Measurements from ENCODE around the gene SLC35E2B. TPM values are rescaled to one million over a fixed set of nuclear protein-coding genes. Genes with fewer than 3 reads are reported as not detected.

SLC35E2B gene
- total RNA-seq, 2 experiments from 2014 or later = 21.9 to 23.8 TPM

GRCh38 chr1:1623631-1624442, 68.8 kb downstream of the SLC35E2B start:
- TF ChIP-seq CTCF (IDR thresholded peaks at IDR 0.05) = no peak
- Mint-ChIP-seq H3K9me3 (no peaks in the 10 kb centered on the region), H3K4me1 (ENCODE audit: low read depth) (peaks cover 5% of the 10 kb centered on the region), H3K27me3 (no peaks in the 10 kb centered on the region), H3K27ac (no peak overlapping the region), H3K4me3 (no peak overlapping the region), H3K36me3 (ENCODE audit: low read depth) (no peaks in the 10 kb centered on the region)
- intact Hi-C loops (cut with micrococcal nuclease) = no loop called here
- DNase-seq = peak; percentile 2
- ChIA-PET CTCF (no interaction called here), POLR2A (interaction anchor here (1.1 kb wide), 1 partner anchor 238 kb away, joined by 3 read pairs; no protein-coding TSS in a partner anchor)
- no peak for ATAC-seq

- ChIA-PET CTCF (no interaction called here), POLR2A (interaction anchor here (1.1 kb wide), 1 partner anchor 237 kb away, joined by 3 read pairs; no protein-coding TSS in a partner anchor)
- intact Hi-C loops (cut with micrococcal nuclease) = no loop called here
- no peaks in the 10 kb centered on the region for H3K9me3 Mint-ChIP-seq
- H3K4me3 Mint-ChIP-seq = no peak overlapping the region
- DNase-seq (peak; percentile 0), ATAC-seq (no peak)
- no peak overlapping the region for H3K27ac Mint-ChIP-seq
- TF ChIP-seq CTCF (IDR thresholded peaks at IDR 0.05) = no peak
- peaks cover 5% of the 10 kb centered on the region for H3K4me1 Mint-ChIP-seq (ENCODE audit: low read depth)
- no peaks in the 10 kb centered on the region for H3K36me3 Mint-ChIP-seq (ENCODE audit: low read depth)
- no peaks in the 10 kb centered on the region for H3K27me3 Mint-ChIP-seq
These were observed 69.4 kb downstream of the SLC35E2B start for GRCh38 chr1:1623181-1623630.

DNA sequence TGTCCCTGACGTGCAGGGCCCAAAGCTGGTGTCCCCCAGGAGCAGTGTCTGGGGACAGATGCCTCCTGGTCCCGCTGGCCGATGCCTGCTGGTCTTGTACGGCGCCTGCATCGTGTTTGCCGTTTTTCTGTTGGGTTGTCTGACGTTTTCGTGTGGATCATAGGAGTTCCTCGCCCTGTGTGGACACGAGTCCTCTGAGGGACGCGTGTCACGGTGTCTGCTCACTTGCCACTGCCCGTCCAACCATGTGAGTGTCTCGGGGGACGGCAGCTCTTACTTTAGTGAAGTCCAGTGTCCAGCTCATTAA, 69.9 kb downstream of the SLC35E2B start:
- no peak for DNase-seq
- CTCF ChIA-PET = no interaction called here

GRCh38 chr1:1622010-1622787, 70.4 kb downstream of the SLC35E2B start:
- ATAC-seq (no peak), DNase-seq (peak; percentile 3)
- intact Hi-C loops (cut with micrococcal nuclease) = no loop called here
- CTCF ChIA-PET = no interaction called here
- no peak overlapping the region for H3K27ac Mint-ChIP-seq
- TF ChIP-seq CTCF (IDR thresholded peaks at IDR 0.05) = no peak
- POLR2A ChIA-PET = no interaction called here
- no peaks in the 10 kb centered on the region for H3K36me3 Mint-ChIP-seq (ENCODE audit: low read depth)
- no peaks in the 10 kb centered on the region for H3K27me3 Mint-ChIP-seq
- no peaks in the 10 kb centered on the region for H3K9me3 Mint-ChIP-seq
- peaks cover 5% of the 10 kb centered on the region for H3K4me1 Mint-ChIP-seq (ENCODE audit: low read depth)
- no peak overlapping the region for H3K4me3 Mint-ChIP-seq

More for the DNA sequence above, 69.9 kb downstream of the SLC35E2B start:
- Mint-ChIP-seq H3K27ac (no peak overlapping the region), H3K4me3 (no peak overlapping the region), H3K9me3 (no peaks in the 10 kb centered on the region), H3K4me1 (ENCODE audit: low read depth) (peaks cover 5% of the 10 kb centered on the region), H3K36me3 (ENCODE audit: low read depth) (no peaks in the 10 kb centered on the region), H3K27me3 (no peaks in the 10 kb centered on the region)
- POLR2A ChIA-PET = no interaction called here
- no peak for TF ChIP-seq CTCF (IDR thresholded peaks at IDR 0.05)
- ATAC-seq = no peak
- intact Hi-C loops (cut with micrococcal nuclease) = no loop called here

All from activated CD8-positive, alpha-beta T cell treated with anti-CD3 and anti-CD28 coated beads for 36 hours (primary cell).